HG03571 (cell line): ENCODE results near the gene ALDH7A1.

ENCODE experiments used
- ATAC-seq: cut with Tn5 transposase; IDR thresholded peaks from one replicate; pipeline ENCODE4 v1.9.1; 2021; ENCODE audit not compliant: unreplicated experiment

ALDH7A1 gene

DNA sequence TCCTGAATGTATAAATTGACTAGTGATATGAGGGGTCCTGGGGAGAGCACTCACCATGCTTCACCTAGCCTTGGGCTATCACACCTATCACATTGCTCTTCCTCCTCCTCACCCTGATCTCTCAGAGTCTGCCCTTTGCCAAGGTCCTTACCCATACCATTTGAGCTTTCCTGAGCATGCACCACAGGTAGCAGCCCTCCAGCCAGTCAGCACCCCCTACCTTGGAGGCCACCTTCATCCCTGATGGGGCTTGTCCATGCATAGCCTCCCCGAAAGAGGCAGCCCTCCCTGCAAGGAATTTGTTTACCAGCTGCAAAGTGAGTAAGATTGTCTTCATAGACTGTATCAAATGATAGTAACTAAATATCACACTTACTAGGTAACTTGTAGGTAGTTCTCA lies 83.1 kb downstream of the ALDH7A1 start:
- no peak for ATAC-seq

DNA sequence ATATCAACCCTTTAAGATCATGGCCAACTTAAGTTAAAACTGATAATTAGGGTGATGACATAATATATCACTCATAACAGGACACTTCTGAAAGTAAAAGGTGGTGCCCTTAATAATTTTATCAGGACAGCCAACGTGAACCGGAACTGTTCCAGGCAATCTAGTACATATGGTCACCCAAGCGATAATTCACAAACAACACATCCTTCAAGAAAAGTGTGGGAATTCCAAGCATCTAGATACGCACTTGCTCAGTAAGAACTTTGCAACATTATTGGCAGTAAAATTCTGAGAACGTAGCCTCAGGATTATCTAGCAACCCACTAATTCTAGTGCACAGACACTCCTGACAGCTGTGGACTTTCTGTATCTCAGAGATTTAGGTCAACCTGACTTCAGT lies 85.7 kb downstream of the ALDH7A1 start:
- no peak for ATAC-seq

DNA sequence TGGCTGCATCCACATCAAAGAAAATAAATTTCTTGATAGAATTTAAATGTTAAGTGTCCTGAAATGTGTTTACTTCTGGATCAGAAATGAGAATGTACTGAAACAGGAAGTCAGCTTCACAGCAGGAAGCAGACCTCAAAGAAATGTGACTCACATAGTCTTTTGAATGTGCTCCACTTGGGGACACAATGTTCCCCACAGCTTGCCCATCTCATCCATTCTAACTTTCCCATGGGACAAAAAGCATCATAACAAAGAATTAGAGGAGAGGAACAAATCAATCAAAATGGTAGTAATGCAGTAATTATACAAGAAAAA lies 86.1 kb downstream of the ALDH7A1 start:
- ATAC-seq = no peak

DNA sequence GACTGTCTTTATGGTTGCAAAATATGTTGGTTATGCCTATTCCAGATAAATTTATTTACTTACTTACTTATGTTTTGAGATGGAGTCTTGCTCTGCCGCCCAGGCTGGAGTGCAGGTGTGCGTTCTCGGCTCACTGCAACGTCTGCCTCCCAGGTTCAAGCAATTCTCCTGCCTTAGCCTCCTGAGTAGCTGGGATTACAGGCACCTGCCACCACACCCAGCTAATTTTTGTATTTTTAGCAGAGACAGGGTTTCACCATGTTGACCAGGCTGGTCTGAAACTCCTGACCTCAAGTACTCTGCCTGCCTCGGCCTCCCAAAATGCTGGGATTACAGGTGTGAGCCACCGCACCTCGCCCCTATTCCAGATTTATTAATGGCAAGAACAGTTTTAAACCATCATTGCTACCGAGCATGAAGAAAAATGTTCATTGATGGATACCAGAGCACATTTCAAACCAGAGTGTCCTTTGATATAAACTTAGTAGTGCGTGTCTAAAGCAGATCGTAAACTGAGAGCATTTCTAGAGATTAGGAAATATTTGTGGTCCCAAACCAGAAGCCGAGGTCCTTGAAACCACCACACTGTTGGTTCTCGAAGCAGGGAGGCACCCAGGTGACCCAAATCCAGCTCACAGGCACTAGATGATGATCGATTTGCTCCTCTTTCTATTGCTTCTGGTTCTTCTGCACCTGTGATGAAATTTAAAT lies 86.6 kb downstream of the ALDH7A1 start:
- no peak for ATAC-seq

DNA sequence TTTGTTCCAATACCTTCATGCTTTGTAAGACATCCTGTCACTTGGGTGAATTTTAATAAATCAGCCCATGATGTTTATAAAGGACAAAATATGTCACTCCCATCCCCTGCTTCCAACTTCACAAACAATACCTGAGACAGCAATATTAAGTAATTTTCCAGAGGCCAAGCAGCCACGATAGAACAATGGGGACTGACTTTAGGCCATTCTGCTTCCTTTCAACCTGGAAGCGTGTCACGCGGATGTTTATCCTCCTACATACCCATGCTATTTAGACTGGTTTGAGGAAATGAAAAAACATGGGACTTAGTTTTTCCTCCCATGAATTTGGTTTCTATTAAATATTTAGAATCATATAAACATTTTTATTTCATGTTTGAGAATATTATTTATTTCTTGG lies 88.9 kb downstream of the ALDH7A1 start:
- ATAC-seq = no peak

DNA sequence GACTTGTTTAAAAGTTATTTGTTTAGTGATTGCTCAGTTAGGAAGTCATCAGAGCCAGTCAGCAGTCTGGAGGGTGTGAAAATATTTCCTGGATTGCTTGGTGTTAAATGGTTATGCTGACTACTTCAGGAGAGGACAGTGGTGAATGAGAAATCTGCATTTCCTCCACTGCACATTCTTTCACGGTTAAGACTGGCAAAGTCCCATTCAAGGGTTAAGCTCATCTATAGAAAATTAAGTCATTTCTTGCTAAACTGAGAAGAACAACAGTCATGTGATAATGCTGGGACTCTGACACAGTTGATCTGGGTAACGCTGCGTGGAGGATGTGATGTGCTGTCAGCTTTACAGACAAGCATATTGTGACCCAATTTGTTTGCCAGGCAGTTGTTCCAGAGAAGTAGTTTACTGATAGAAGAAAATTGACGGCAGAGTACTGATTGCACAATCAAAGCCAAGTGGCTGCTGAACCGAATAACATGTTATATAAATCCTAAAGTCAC lies 91.4 kb downstream of the ALDH7A1 start:
- ATAC-seq = no peak

DNA sequence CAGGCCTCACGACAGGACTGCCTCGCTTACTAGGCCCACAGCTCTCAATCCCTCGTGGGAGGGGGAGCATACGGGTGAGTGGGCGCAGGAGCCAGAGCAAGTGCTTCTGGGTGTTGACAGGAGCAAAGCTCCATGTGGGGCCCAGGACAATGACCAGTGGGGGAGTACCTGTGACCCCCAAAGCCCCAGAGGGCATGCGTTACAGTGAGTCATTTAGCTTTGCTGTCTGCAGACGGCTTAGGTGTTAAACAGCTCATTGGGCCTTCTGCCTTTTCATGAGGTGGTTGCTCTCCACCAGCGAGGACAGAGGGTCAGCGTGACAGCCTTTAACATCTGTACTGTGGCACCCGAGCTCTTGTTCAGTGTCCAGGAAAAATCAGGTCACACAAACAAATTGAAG lies 93.6 kb downstream of the ALDH7A1 start:
- no peak for ATAC-seq

DNA sequence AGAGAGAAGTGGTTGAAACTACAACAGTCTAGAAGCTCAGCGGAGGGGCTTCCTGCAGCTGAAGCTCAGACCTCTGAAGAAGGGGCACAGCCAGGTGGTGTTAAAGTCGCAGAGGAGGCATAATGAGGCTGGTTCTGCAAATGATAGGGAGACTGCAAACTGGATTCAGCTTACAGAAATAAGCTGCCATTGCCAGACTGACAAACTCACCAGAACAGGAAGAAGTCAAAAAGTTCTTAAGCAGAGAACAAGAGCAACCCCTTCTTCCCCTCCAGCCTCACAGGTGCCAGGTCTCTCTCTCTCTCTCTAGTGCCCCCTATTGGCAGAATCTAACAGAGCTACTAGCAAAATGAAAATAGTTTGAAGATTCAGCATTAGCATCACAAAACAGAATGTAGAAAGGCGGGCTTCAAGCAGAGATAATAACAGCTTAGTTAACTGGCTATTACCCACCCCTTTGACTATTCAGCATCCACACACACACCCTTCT lies 95.1 kb downstream of the ALDH7A1 start:
- ATAC-seq = no peak

DNA sequence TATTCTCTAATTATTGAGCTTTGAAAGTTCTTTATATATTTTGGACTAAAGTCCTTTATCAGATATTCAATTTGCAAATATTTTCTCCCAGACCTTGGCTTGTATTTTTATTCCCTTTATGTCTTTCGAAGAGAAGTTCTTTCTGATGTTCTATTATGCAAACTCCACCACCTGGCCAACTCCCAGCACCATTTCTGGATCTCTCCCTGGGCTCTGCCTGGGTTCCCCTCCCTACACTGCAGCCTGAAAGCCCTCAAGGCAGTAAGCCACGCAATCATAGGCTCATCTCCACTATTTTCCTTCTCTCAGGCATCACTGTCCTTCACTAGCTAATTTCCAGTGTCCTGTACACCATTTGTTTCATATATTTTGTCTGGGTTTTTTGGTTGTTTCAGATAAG lies 95.7 kb downstream of the ALDH7A1 start:
- ATAC-seq = no peak

DNA sequence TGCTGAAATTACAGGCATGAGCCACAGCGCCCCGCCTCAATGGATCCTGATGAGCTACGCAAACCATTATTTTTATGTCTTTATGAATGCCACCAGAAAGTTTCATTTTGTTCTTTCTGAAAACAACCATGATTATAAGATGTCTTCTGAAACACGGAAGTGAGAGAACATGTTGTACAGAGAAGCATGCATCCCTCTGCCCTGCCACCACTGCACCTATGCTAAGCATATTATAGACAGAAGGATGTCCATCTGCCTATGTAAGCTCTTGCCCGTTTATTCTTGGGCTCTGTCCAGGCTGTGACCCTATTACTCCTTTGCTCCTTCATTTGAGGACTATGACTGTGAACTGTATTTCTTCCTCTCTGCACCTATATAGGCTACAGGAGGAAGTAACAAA lies 97.5 kb downstream of the ALDH7A1 start:
- no peak for ATAC-seq

DNA sequence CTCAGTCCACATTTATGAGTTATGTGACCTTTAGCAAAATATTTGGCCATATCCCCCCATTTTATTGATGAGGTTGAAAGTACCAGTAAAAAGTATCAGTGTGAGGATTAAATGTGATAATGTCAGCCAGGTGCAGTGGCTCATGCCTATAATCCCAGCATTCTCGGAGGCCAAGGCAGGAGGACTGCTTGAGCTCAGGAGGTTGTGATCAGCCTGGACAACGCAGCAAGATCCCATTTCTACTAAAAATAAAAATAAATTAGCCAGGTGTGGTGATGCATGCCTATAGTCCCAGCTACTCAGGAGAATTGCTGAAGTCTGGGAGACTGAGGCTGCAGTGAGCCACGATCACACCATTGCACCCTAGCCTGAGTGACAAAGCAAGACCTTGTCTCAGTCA lies 100.6 kb downstream of the ALDH7A1 start:
- no peak for ATAC-seq

DNA sequence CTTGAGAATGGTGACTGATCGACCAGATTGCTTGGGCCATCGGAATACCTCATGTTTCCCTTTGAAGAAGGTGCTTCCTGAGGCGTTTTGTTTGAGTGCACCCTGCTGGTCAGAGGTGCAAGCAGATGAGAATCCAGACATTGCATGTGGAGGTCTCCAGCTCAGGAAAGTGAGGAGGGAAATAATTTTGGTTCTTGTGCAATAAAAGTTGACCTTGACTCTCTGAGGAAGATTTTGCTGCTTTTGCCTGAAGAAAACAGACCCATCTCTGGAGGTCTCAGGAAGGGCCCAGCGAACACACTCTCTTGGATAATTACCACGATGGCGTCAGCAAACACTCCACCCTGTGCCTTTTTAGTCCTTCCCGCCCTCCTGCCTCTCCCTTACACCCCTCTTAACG lies 102.1 kb downstream of the ALDH7A1 start:
- no peak for ATAC-seq

DNA sequence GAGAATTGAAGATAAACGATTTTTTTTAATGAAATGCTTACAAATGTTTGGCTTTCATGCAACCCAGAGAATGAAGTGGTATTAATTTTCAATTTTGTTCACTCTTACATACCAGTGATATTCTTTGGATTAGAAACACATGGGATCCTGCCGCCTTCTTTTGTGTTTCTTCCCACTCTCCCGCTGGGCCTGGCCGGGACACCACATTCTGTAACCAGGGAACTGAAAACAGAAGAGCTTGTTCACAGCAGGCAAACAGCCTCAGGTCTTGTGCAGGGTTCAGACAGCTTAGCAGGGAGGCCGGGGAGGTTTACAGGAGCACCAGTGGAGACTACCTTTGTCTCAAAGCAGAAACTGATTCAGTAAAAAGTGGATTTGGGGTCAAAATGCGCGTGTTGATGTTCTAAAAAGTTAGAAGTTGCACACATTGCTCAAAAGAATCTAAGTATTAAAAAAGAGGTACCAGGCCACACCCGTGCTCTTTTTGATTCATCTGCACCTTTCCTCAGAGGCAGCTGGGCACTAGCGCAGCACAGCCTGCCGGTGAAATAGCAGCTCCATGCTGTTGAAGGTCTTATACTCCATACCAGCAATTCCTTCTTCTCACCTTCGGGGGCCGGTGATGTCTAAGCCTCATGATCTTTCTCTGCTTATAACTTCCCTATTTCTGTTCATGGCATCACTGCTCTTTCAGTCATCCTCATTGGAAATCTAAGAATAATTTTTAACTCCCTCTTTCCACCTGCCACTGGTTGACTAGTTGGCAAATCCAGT lies 104.7 kb downstream of the ALDH7A1 start:
- ATAC-seq = no peak

DNA sequence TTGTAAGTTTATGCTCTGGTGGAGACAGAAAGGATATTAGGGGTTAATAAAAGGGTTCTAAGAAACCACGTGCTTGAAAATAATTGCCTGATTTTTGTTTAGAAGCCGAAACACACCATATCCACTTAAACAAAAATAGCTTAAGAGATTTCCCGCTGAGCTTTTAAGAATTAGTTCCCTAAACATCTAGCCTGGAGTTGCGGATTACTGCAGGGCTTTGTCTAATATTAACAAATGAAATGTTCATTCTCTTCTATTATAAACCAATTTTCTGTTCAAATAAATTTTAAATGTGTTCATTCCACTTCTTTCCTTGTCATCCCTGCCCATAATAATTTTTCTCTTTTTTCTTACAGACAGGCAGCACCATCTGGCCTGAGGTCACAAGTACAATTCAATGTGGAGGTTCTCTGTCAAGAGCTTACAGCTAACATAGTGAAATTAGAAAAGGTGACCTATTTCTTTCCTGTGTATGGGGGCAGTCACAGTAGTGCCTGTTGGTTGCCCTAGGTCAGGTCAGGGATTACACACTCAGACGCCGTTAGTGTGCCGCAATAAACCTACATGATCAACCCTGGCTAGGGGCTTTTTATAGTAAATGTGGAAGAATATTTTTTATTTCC lies 106.5 kb downstream of the ALDH7A1 start:
- ATAC-seq = no peak

DNA sequence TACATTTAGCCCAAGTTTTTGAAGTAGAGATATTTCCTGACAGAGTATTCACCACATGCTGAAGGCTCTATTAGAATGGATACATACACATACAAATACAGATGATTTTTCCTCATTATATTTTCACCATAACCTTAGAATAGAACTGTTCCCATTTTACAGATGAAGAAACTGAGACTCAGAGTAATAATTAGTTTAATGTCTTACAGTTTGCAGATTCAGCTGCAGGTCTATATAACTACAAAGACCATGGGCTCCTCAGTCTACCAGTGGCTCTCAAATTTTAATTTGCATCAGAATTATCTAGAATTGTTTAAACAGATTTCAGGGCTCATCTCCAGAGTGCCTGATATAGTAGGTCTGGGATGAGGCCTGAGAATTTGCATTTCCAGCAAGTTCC lies 107.4 kb downstream of the ALDH7A1 start:
- no peak for ATAC-seq

DNA sequence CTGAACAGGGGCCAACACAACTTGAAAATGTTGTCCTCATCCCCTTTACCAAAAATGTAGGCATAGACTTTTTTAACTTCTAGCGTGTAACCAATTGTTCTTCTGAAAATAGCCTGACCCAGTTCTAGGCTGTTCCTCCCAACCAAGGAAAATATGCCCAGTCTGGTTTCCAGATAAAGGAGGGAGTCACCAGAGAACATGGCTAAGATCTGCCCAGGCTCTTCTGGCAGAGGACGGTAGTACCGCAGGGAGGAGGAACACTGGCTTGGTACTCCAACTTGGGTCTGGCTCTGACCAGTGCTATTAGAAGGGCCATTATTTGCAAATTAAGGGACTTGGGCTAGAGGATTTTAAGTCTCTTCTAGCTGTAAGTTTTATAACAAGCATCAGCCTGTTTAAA lies 108.7 kb downstream of the ALDH7A1 start:
- ATAC-seq = no peak

DNA sequence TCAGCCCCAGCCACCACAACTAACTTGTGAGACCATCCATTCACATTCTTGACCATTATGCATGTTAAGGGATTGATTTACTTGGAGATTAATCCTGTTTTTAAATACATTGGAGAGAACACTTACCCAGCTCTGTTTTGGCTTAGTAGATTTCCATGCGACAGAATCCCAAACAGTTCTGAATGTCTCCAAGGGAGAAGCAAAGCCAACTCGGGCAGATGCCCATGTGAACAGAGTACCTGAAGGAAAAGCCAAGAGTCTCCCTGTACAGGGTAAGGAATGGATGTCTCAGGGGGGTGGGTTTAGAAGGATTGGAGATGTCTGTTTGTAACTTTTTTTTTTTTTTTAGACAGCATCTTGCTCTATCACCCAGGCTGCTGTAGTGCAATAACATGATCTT lies 110.8 kb downstream of the ALDH7A1 start:
- ATAC-seq = no peak

DNA sequence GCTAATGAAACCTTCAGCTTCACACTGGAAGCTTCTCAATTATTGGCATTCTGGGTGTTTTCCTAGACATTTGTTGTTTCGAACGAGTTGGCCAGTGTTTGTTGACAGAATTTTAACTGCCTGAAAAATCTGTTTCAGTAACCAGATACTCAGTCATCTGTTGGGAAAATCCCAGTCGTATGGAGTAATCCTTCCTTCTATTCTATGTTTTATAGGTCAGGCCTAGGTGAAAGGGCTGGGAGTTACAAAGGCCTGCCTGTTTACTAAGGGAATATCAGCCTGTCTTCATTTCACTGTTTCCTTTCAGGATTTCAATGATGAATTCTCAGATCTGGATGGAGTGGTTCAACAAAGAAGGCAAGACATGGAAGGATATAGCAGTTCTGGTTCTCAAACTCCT lies 111.9 kb downstream of the ALDH7A1 start:
- ATAC-seq = no peak

DNA sequence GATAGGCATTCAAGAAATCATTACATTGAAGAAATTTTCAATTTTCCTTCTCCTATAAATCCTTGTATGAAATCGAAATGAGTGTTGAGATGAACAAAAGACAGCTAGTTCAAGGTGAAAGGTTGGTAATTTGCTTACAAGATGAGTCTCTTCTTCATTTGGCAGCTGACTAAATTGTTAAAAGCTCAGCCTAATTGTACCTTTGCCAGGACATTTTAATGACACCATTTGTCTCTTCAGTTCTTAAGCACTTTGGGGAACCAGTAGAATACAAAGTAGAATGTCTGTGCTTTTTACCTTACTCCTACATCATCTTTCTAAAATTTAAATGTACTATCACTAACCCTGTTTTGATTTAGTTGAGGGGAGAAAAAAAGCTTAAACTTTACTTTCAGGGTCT lies 112.4 kb downstream of the ALDH7A1 start:
- no peak for ATAC-seq

DNA sequence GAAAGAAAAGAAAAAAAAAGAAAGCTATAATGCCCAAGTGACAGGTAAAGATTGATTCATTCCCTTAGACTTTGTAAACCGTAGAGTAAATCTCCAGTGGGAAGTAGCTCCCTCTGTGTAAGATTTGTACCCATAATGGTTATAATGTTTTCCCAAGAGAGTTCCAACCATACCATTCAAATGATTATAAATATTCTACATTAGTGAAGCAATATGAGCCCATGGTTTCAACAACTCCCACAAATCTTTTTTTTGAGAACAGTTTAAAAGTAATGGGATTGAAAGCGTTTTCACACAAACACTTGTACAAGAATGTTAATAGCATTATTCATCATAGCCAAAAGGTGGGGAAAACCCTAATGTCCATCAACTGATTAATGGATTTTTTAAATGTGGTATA lies 113.8 kb downstream of the ALDH7A1 start:
- ATAC-seq = no peak
